ENCODE measurements around the gene PGM5.

DNA sequence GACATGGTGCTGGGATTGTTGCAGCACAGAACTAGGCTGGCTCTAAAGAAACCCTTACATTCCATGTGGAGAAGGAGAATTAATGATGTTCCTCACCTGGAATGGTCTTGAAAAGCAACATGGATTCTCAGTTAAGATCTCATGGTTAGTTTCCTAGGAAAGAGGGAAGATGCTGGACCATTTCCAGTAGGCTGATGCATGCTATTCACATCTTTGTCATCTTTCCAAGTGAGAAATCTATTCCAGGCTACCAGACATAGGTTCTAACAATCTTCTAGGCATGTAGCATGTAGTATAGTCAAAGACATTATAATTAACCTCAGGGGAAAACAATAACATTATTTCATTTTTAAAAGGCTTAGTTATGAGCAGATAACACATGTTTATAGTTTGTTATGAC, 139.9 kb downstream of the PGM5 start:
- TF ChIP-seq, protein P1, sequence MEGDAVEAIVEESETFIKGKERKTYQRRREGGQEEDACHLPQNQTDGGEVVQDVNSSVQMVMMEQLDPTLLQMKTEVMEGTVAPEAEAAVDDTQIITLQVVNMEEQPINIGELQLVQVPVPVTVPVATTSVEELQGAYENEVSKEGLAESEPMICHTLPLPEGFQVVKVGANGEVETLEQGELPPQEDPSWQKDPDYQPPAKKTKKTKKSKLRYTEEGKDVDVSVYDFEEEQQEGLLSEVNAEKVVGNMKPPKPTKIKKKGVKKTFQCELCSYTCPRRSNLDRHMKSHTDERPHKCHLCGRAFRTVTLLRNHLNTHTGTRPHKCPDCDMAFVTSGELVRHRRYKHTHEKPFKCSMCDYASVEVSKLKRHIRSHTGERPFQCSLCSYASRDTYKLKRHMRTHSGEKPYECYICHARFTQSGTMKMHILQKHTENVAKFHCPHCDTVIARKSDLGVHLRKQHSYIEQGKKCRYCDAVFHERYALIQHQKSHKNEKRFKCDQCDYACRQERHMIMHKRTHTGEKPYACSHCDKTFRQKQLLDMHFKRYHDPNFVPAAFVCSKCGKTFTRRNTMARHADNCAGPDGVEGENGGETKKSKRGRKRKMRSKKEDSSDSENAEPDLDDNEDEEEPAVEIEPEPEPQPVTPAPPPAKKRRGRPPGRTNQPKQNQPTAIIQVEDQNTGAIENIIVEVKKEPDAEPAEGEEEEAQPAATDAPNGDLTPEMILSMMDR (conservative IDR thresholded peaks at IDR 0.05; ENCODE audit: low read depth, low read length): no peak
- TF ChIP-seq EZH2 (IDR thresholded peaks at IDR 0.05; ENCODE audit: borderline replicate concordance, low read depth, low read length, poor library complexity, severe bottlenecking): no peak

Measured in A673 (cell line).